Stimulated activated CD4-positive, alpha-beta T cell treated with anti-CD3 and anti-CD28 coated beads, Interleukin-12 subunit alpha, Interleukin-12 subunit beta, amount 100 ng/mL, for 24 hours (primary cell): ENCODE data around the gene C15orf62.

Source experiments
- DNase-seq, 2 experiments: peaks; one replicate each; pipeline ENCODE4 v3.0.0-alpha.2; 2020; ENCODE audit warnings: low read depth in 2 of 2

The C15orf62 gene

GRCh38 chr15:40815042-40815698 lies 45.4 kb downstream of the C15orf62 start:
- DNase-seq: no peak

DNA sequence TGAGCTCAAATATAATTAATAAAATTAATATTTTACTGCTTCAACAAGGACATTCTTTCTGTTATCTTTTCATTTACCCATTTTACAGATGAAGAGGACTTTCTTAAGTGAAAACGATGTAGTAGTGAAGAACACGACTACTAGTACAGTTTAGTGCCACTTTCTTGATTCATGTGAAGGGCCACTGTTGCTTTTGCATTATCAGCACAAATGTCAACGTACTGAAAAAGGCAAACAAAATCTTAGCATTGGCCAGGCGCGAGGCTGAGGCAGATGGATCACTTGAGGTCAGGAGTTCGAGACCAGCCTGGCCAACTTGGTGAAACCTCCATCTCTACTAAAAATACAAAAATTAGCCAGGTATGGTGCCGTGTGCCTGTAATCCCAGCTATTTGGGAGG lies 49.3 kb downstream of the C15orf62 start:
- no peak for DNase-seq

GRCh38 chr15:40821195-40821594 lies 51.4 kb downstream of the C15orf62 start:
- no peak for DNase-seq
